Measurements from ENCODE around the gene INO80D. TPM values are rescaled to one million over a fixed set of nuclear protein-coding genes. Genes with fewer than 3 reads are reported as not detected.
A peak's percentile ranks its signal among the peaks of the same experiment; 100 is the strongest.

Gene INO80D
- total and polyA plus RNA-seq, 2 of the 13 experiments (the other 11 are each of a cell fraction or from before 2014, with no cell fraction given), result 7.6 to 7.9 TPM

GRCh38 chr2:205975082-205975949 lies 110.7 kb downstream of the INO80D start (continued):
- peak; percentile 78 for TF ChIP-seq HINFP (CRISPR knock-in tag; IDR thresholded peaks at IDR 0.05; ENCODE audit: low read depth)
- TF ChIP-seq ZNF225 (CRISPR knock-in tag; IDR thresholded peaks at IDR 0.05), result no peak
- TF ChIP-seq TIGD3 (CRISPR knock-in tag; IDR thresholded peaks at IDR 0.05; ENCODE audit: borderline replicate concordance), result no peak
- no peak for TF ChIP-seq TCF12 (IDR thresholded peaks at IDR 0.05)
- peak; percentile 93; the same call in 1 of the 2 replicates for TF ChIP-seq TCF12 (CRISPR knock-in tag; IDR thresholded peaks at IDR 0.05)
- no peak for TF ChIP-seq REL (CRISPR knock-in tag; conservative IDR thresholded peaks at IDR 0.05)
- TF ChIP-seq ZBTB38 (CRISPR knock-in tag; IDR thresholded peaks at IDR 0.05), result peak; percentile 96; the same call in 1 of the 2 replicates
- TF ChIP-seq CHD4 (IDR thresholded peaks at IDR 0.05; ENCODE audit: borderline replicate concordance, low read length), result peak; percentile 47; the same call in 1 of the 2 replicates
- no peak for TF ChIP-seq CEBPB (IDR thresholded peaks at IDR 0.05; ENCODE audit: borderline replicate concordance, low read depth, low read length)
- TF ChIP-seq ARNTL (CRISPR knock-in tag; IDR thresholded peaks at IDR 0.05), result peak; percentile 62; the same call in 1 of the 2 replicates
- TF ChIP-seq MTA1 (CRISPR knock-in tag; IDR thresholded peaks at IDR 0.05; ENCODE audit: borderline replicate concordance), result no peak; the same call in 1 of the 2 replicates
- no peak for TF ChIP-seq ZNF260 (CRISPR knock-in tag; IDR thresholded peaks at IDR 0.05; ENCODE audit: borderline replicate concordance, low read depth)
- TF ChIP-seq PRDM15 (CRISPR knock-in tag; IDR thresholded peaks at IDR 0.05), result no peak
- 0 out of 2 replicates have a peak, but pooled peaks have one; percentile 29 for TF ChIP-seq HES4 (CRISPR knock-in tag; IDR thresholded peaks at IDR 0.05; ENCODE audit: borderline replicate concordance)
- TF ChIP-seq DPF2 (CRISPR knock-in tag; IDR thresholded peaks at IDR 0.05; ENCODE audit: borderline replicate concordance, low read depth), result peak; percentile 97
- 0 out of 2 replicates have a peak, but pooled peaks have one; percentile 65 for TF ChIP-seq ZNF713 (CRISPR knock-in tag; IDR thresholded peaks at IDR 0.05)
- peak; percentile 89; the same call in 1 of the 2 replicates for TF ChIP-seq RXRA (CRISPR knock-in tag; IDR thresholded peaks at IDR 0.05)
- TF ChIP-seq ARID5B (CRISPR knock-in tag; IDR thresholded peaks at IDR 0.05), result peak; percentile 99

Data from HepG2 (cell line).